HAP-1 (cell line): ENCODE data around the gene DEPDC1B.
"Not testable (repeated sequence)": the region's sequence is repeated elsewhere in the genome, so short reads cannot be mapped to it uniquely, and the experiment has no call there.

Experiments
- DNase-seq, 2 experiments: peaks; one replicate each; pipeline ENCODE4 v3.0.0-alpha.2; 2016 to 2020; ENCODE audit warnings: low spot score in 2 of 2
- H3K27me3 ChIP-seq: fragments of 250-450 bp; sonication (Bioruptor Pico); 2 replicates; pipeline ENCODE4 v1.5.1; 2020; ENCODE audit warnings: low read depth, mild to moderate bottlenecking, moderate library complexity
- H3K36me3 ChIP-seq: fragments of 250-450 bp; sonication (Bioruptor Pico); replicated peaks from 2 replicates; pipeline ENCODE4 v1.5.1; 2020; ENCODE audit warnings: mild to moderate bottlenecking
- H3K4me1 ChIP-seq: fragments of 250-450 bp; sonication (Bioruptor Pico); 2 replicates; pipeline ENCODE4 v1.5.1; 2020; ENCODE audit warnings: mild to moderate bottlenecking
- H3K4me3 ChIP-seq: fragments of 250-450 bp; sonication (Bioruptor Pico); 2 replicates; pipeline ENCODE4 v1.5.1; 2020; ENCODE audit warnings: mild to moderate bottlenecking, moderate library complexity
- H3K9me3 ChIP-seq: fragments of 250-450 bp; sonication (Bioruptor Pico); 2 replicates; pipeline ENCODE4 v1.5.1; 2020; ENCODE audit warnings: mild to moderate bottlenecking, moderate library complexity
- in situ Hi-C: fragments of 300-500 bp; cut with MboI; formaldehyde crosslinking; loops from 3 replicates; pipeline ENCODE4 v1.14.3; 2020; ENCODE audit warnings: low sequenced_read_pairs, inconsistent platforms, mixed read lengths

DEPDC1B gene

GRCh38 chr5:60715201-60715928, 15.4 kb upstream of the DEPDC1B start:
- H3K4me1 ChIP-seq, H3K9me3 ChIP-seq, H3K36me3 ChIP-seq, DNase-seq, H3K4me3 ChIP-seq, in situ Hi-C loops, H3K27me3 ChIP-seq: not testable (repeated sequence)

GRCh38 chr5:60712950-60713349, 13.0 kb upstream of the DEPDC1B start:
- Histone ChIP-seq H3K4me1 (no peaks in the 10 kb centered on the region), H3K4me3 (no peak overlapping the region), H3K9me3 (no peaks in the 10 kb centered on the region), H3K27me3 (no peaks in the 10 kb centered on the region), H3K36me3 (no peaks in the 10 kb centered on the region)
- in situ Hi-C loops: no loop called here
- DNase-seq: no peak

- H3K4me1 ChIP-seq, H3K9me3 ChIP-seq, DNase-seq, H3K36me3 ChIP-seq, in situ Hi-C loops, H3K4me3 ChIP-seq, H3K27me3 ChIP-seq: not testable (repeated sequence)
Observed at GRCh38 chr5:60711892-60712291, 11.9 kb upstream of the DEPDC1B start.

- H3K4me1 ChIP-seq: no peaks in the 10 kb centered on the region
- DNase-seq: no peak
- no peaks in the 10 kb centered on the region for H3K27me3 ChIP-seq
- no peak overlapping the region for H3K4me3 ChIP-seq
- in situ Hi-C loops: no loop called here
- H3K9me3 ChIP-seq: no peaks in the 10 kb centered on the region
- no peaks in the 10 kb centered on the region for H3K36me3 ChIP-seq
Observed at GRCh38 chr5:60710362-60710761, 10.4 kb upstream of the DEPDC1B start.

GRCh38 chr5:60705144-60705543, 5.2 kb upstream of the DEPDC1B start:
- H3K36me3 ChIP-seq: no peaks in the 10 kb centered on the region
- in situ Hi-C loops: no loop called here
- H3K4me1 ChIP-seq: 0 out of 2 replicates have a peak, but pooled peaks cover 4% of the 10 kb centered on the region
- H3K4me3 ChIP-seq: no peak overlapping the region
- no peaks in the 10 kb centered on the region for H3K9me3 ChIP-seq
- no peaks in the 10 kb centered on the region for H3K27me3 ChIP-seq
- DNase-seq: no peak

- in situ Hi-C loops: no loop called here
- H3K4me3 ChIP-seq: no peak overlapping the region
- 0 out of 2 replicates have a peak, but pooled peaks cover 4% of the 10 kb centered on the region for H3K4me1 ChIP-seq
- H3K9me3 ChIP-seq: no peaks in the 10 kb centered on the region
- no peaks in the 10 kb centered on the region for H3K36me3 ChIP-seq
- DNase-seq: no peak
- H3K27me3 ChIP-seq: no peaks in the 10 kb centered on the region
Observed at GRCh38 chr5:60703944-60704343, 4.0 kb upstream of the DEPDC1B start.

- in situ Hi-C loops: no loop called here
- no peak for DNase-seq
- Histone ChIP-seq H3K4me3 (no peak overlapping the region), H3K36me3 (no peaks in the 10 kb centered on the region), H3K9me3 (no peaks in the 10 kb centered on the region), H3K27me3 (no peaks in the 10 kb centered on the region), H3K4me1 (peaks cover 16% of the 10 kb centered on the region)
Observed at GRCh38 chr5:60701321-60701968, 1.5 kb upstream of the DEPDC1B start.

GRCh38 chr5:60700416-60700757, 421 bp upstream of the DEPDC1B start:
- DNase-seq: no peak
- H3K36me3 ChIP-seq: 0 out of 2 replicates have a peak, but pooled peaks cover 2% of the 10 kb centered on the region
- H3K27me3 ChIP-seq: no peaks in the 10 kb centered on the region
- in situ Hi-C loops: no loop called here
- H3K4me1 ChIP-seq: peaks cover 16% of the 10 kb centered on the region
- H3K4me3 ChIP-seq: peak overlapping the region; percentile 92
- no peaks in the 10 kb centered on the region for H3K9me3 ChIP-seq

GRCh38 chr5:60699288-60699608, 718 bp downstream of the DEPDC1B start:
- 0 out of 2 replicates have a peak, but pooled peaks cover 5% of the 10 kb centered on the region for H3K36me3 ChIP-seq
- no peaks in the 10 kb centered on the region for H3K27me3 ChIP-seq
- H3K4me1 ChIP-seq: peaks cover 16% of the 10 kb centered on the region
- DNase-seq: no peak
- H3K4me3 ChIP-seq: peak overlapping the region; percentile 92
- H3K9me3 ChIP-seq: no peaks in the 10 kb centered on the region
- in situ Hi-C loops: loop anchor here (25.0 kb wide), 1 partner anchor 238 kb away; the partner anchor contains the start of genes ERCC8 and NDUFAF2

GRCh38 chr5:60698336-60698735, 1.6 kb downstream of the DEPDC1B start:
- Histone ChIP-seq H3K27me3 (no peaks in the 10 kb centered on the region), H3K4me3 (no peak overlapping the region), H3K9me3 (no peaks in the 10 kb centered on the region), H3K4me1 (peaks cover 16% of the 10 kb centered on the region), H3K36me3 (peaks cover 9% of the 10 kb centered on the region; the same call in 1 of the 2 replicates)
- DNase-seq: no peak
- in situ Hi-C loops: loop anchor here (25.0 kb wide), 1 partner anchor 239 kb away; the partner anchor contains the start of genes ERCC8 and NDUFAF2

GRCh38 chr5:60690326-60690725, 9.6 kb downstream of the DEPDC1B start:
- Histone ChIP-seq H3K27me3 (no peaks in the 10 kb centered on the region), H3K4me3 (no peak overlapping the region), H3K36me3 (peaks cover 24% of the 10 kb centered on the region), H3K4me1 (peaks cover 5% of the 10 kb centered on the region; the same call in 1 of the 2 replicates), H3K9me3 (no peaks in the 10 kb centered on the region)
- in situ Hi-C loops: loop anchor here (25.0 kb wide), 1 partner anchor 247 kb away; the partner anchor contains the start of genes ERCC8 and NDUFAF2
- no peak for DNase-seq

GRCh38 chr5:60688980-60689379, 11.0 kb downstream of the DEPDC1B start:
- Histone ChIP-seq H3K36me3 (peaks cover 26% of the 10 kb centered on the region), H3K4me3 (no peak overlapping the region), H3K9me3 (no peaks in the 10 kb centered on the region), H3K4me1 (peaks cover 5% of the 10 kb centered on the region; the same call in 1 of the 2 replicates), H3K27me3 (no peaks in the 10 kb centered on the region)
- in situ Hi-C loops: loop anchor here (25.0 kb wide), 1 partner anchor 248 kb away; the partner anchor contains the start of genes ERCC8 and NDUFAF2
- no peak for DNase-seq

- peak in 1 of 2 experiments; percentile 42 for DNase-seq
- in situ Hi-C loops: loop anchor here (25.0 kb wide), 1 partner anchor 249 kb away; the partner anchor contains the start of genes ERCC8 and NDUFAF2
- H3K27me3 ChIP-seq: no peaks in the 10 kb centered on the region
- H3K36me3 ChIP-seq: peaks cover 22% of the 10 kb centered on the region
- H3K4me1 ChIP-seq: peaks cover 5% of the 10 kb centered on the region; the same call in 1 of the 2 replicates
- H3K9me3 ChIP-seq: no peaks in the 10 kb centered on the region
- H3K4me3 ChIP-seq: no peak overlapping the region
Observed at GRCh38 chr5:60687927-60688720, 11.8 kb downstream of the DEPDC1B start.
